ENCODE data around the gene FUBP3.
"Not testable (repeated sequence)": the region's sequence is repeated elsewhere in the genome, so short reads cannot be mapped to it uniquely, and the experiment has no call there.

FUBP3 gene

GRCh38 chr9:130680836-130681768, 101.7 kb downstream of the FUBP3 start:
- no peak for DNase-seq (ENCODE audit: extremely low read depth in 1 of 2, low read depth in 1 of 2)

- DNase-seq (ENCODE audit: extremely low read depth in 1 of 2, low read depth in 1 of 2), result no peak
Measured at GRCh38 chr9:130681769-130682420, 102.5 kb downstream of the FUBP3 start.

GRCh38 chr9:130682421-130683121, 103.2 kb downstream of the FUBP3 start:
- peak in 1 of 2 donors; percentile 40 for DNase-seq (ENCODE audit: extremely low read depth in 1 of 2, low read depth in 1 of 2)

- DNase-seq (ENCODE audit: extremely low read depth in 1 of 2, low read depth in 1 of 2), result no peak
Measured at GRCh38 chr9:130685104-130685503, 105.7 kb downstream of the FUBP3 start.

GRCh38 chr9:130685945-130686344, 106.6 kb downstream of the FUBP3 start:
- not testable (repeated sequence) for DNase-seq (ENCODE audit: extremely low read depth in 1 of 2, low read depth in 1 of 2)

GRCh38 chr9:130687615-130688014, 108.2 kb downstream of the FUBP3 start:
- no peak for DNase-seq (ENCODE audit: extremely low read depth in 1 of 2, low read depth in 1 of 2)
